GM12892 (cell line): Measurements from ENCODE around the gene CNTNAP1.

Experiments used
- DNase-seq: peaks from one replicate; pipeline ENCODE4 v3.0.0; 2011; ENCODE audit not compliant: insufficient read length
- FAIRE-seq: peaks from 2 replicates; lab custom pipeline; 2011; peaks lifted over from hg19 to GRCh38; lab: Jason Lieb, UNC
- POLR2A ChIP-seq: IDR thresholded peaks from 2 replicates; pipeline ENCODE4 v1.6.1; 2011; ENCODE audit warnings: low read depth, low read length, control low read depth
- POLR2AphosphoS5 ChIP-seq: IDR thresholded peaks from 2 replicates; pipeline ENCODE4 v1.6.1; 2011; ENCODE audit warnings: low read depth, low read length, control low read depth
- TAF1 ChIP-seq: IDR thresholded peaks from 2 replicates; pipeline ENCODE4 v1.6.1; 2011; ENCODE audit warnings: low read depth, mild to moderate bottlenecking, control low read depth, low read length, borderline replicate concordance

Gene CNTNAP1

DNA sequence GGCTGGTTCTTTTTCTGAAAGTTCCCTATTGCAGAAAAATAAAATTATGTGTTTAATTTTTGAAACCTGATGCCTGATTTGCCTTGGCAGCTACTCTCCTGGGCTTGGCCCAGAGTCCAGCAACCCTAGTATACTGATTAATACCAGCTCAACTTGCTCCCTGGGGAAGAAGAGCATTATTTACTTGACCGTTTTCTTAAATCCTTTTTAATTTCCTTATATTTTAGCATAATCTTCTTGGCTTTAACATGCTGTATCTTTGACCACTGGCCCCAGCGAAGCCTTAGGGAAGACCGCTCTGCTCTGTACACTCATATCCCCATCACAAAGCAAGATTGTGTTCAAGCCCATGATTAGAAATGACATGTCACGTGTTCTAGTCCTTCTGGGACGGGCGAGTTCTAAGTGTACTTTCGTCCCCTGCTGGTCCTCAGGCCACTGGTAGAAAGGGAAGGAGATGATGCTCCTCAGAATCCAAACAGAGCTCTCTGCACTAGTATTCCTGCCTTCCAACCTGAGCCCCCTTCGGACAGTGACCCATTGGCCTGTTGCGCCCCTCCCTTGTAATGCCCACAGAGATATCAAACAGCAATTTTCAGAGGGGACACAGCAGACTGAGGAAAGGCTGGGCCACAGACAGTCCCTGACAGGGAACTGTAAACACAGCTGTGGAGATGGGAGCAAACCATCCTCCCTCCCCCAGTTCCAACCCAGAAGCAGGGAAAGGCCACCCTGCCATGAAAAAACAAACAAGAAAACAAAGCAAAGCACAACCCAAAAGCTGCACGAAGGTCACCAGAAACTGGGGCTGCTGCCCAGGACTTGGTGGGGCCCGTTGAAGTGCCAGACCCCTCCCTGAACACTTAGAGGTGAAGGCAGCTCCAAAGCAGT is 66.8 kb downstream of the CNTNAP1 start:
- no peak for DNase-seq
- TF ChIP-seq POLR2A: no peak
- TF ChIP-seq TAF1: no peak
- TF ChIP-seq POLR2AphosphoS5: no peak
- FAIRE-seq: no peak
